ACC112 (cell line): Measurements from ENCODE around the gene ASGR2.

ENCODE experiments used
- H2AFZ ChIP-seq: fragments of 200-600 bp; sonication (generic); one replicate; pipeline ENCODE4 v1.6.0; 2017; ENCODE audit warnings: antibody characterized with exemption, low read length; ENCODE audit not compliant: unreplicated experiment
- H3K27ac ChIP-seq: fragments of 200-600 bp; sonication (generic); 2 replicates; pipeline ENCODE4 v1.5.1; 2014; ENCODE audit warnings: low read depth, mild to moderate bottlenecking, antibody characterized with exemption, low read length, moderate library complexity
- H3K27me3 ChIP-seq: fragments of 200-600 bp; sonication (generic); 2 replicates; pipeline ENCODE4 v1.6.1; 2014; ENCODE audit warnings: mild to moderate bottlenecking, antibody characterized with exemption, low read length, moderate library complexity, mixed read lengths; ENCODE audit not compliant: insufficient read depth
- H3K36me3 ChIP-seq: fragments of 200-600 bp; sonication (generic); 2 replicates; pipeline ENCODE4 v1.6.1; 2016; ENCODE audit warnings: mild to moderate bottlenecking, antibody characterized with exemption, low read length, moderate library complexity, mixed read lengths; ENCODE audit not compliant: insufficient read depth
- H3K4me1 ChIP-seq: fragments of 200-600 bp; sonication (generic); one replicate; pipeline ENCODE4 v1.6.1; 2016; ENCODE audit warnings: low read length, mixed read lengths; ENCODE audit not compliant: insufficient read depth, unreplicated experiment, control insufficient read depth
- H3K4me3 ChIP-seq: fragments of 200-600 bp; sonication (generic); 2 replicates; pipeline ENCODE4 v1.5.1; 2014; ENCODE audit warnings: mild to moderate bottlenecking, low read depth, low read length
- H3K79me2 ChIP-seq: fragments of 200-600 bp; sonication (generic); one replicate; pipeline ENCODE4 v1.6.0; 2016; ENCODE audit warnings: low read length; ENCODE audit not compliant: control insufficient read depth, unreplicated experiment, insufficient read depth

Gene ASGR2

GRCh38 chr17:7081341-7082062 lies 33.1 kb downstream of the ASGR2 start:
- no peak overlapping the region for H3K4me3 ChIP-seq
- H3K27me3 ChIP-seq, result peaks cover 13% of the 10 kb centered on the region
- no peak overlapping the region for H3K27ac ChIP-seq
- H3K4me1 ChIP-seq, result peaks cover 8% of the 10 kb centered on the region
- H3K79me2 ChIP-seq, result no peaks in the 10 kb centered on the region
- H2AFZ ChIP-seq, result no peak overlapping the region
- H3K36me3 ChIP-seq, result no peaks in the 10 kb centered on the region

GRCh38 chr17:7080456-7081041 lies 34.1 kb downstream of the ASGR2 start:
- H2AFZ ChIP-seq, result no peak overlapping the region
- no peaks in the 10 kb centered on the region for H3K79me2 ChIP-seq
- H3K36me3 ChIP-seq, result no peaks in the 10 kb centered on the region
- peaks cover 13% of the 10 kb centered on the region for H3K27me3 ChIP-seq
- H3K4me1 ChIP-seq, result peaks cover 8% of the 10 kb centered on the region
- H3K27ac ChIP-seq, result no peak overlapping the region
- H3K4me3 ChIP-seq, result no peak overlapping the region

- Histone ChIP-seq H3K36me3 (no peaks in the 10 kb centered on the region), H3K4me1 (peaks cover 8% of the 10 kb centered on the region), H3K27me3 (peaks cover 13% of the 10 kb centered on the region), H3K4me3 (no peak within 1 kb of the TSS), H3K79me2 (no peaks in the 10 kb centered on the region), H3K27ac (no peak within 1 kb of the TSS), H2AFZ (no peak within 1 kb of the TSS)
Observed at GRCh38 chr17:7079581-7080455, 34.8 kb downstream of the ASGR2 start, which contains the start of gene CLEC10A. Gene CLEC10A, minus strand, starts transcription at chr17:7080251. Its CDS starts 1,439 bp downstream, at chr17:7078812.

GRCh38 chr17:7078711-7079110 lies 35.9 kb downstream of the ASGR2 start:
- H3K27ac ChIP-seq, result no peak overlapping the region
- no peaks in the 10 kb centered on the region for H3K36me3 ChIP-seq
- no peaks in the 10 kb centered on the region for H3K79me2 ChIP-seq
- peaks cover 4% of the 10 kb centered on the region for H3K4me1 ChIP-seq
- peaks cover 19% of the 10 kb centered on the region for H3K27me3 ChIP-seq
- no peak overlapping the region for H3K4me3 ChIP-seq
- H2AFZ ChIP-seq, result no peak overlapping the region

- no peaks in the 10 kb centered on the region for H3K4me1 ChIP-seq
- no peak overlapping the region for H2AFZ ChIP-seq
- no peak overlapping the region for H3K4me3 ChIP-seq
- no peaks in the 10 kb centered on the region for H3K79me2 ChIP-seq
- H3K27me3 ChIP-seq, result peaks cover 23% of the 10 kb centered on the region
- no peaks in the 10 kb centered on the region for H3K36me3 ChIP-seq
- H3K27ac ChIP-seq, result no peak overlapping the region
Observed at GRCh38 chr17:7077911-7078546, 36.6 kb downstream of the ASGR2 start.

- Histone ChIP-seq H3K27ac (no peak overlapping the region), H3K36me3 (no peaks in the 10 kb centered on the region), H3K4me1 (no peaks in the 10 kb centered on the region), H3K27me3 (peaks cover 31% of the 10 kb centered on the region), H3K4me3 (no peak overlapping the region), H3K79me2 (no peaks in the 10 kb centered on the region), H2AFZ (no peak overlapping the region)
Observed at GRCh38 chr17:7074931-7075330, 39.7 kb downstream of the ASGR2 start.

- Histone ChIP-seq H3K27ac (no peak overlapping the region), H2AFZ (no peak overlapping the region), H3K27me3 (peaks cover 29% of the 10 kb centered on the region), H3K36me3 (no peaks in the 10 kb centered on the region), H3K4me3 (no peak overlapping the region), H3K4me1 (no peaks in the 10 kb centered on the region), H3K79me2 (no peaks in the 10 kb centered on the region)
Observed at GRCh38 chr17:7072406-7072805, 42.2 kb downstream of the ASGR2 start.

DNA sequence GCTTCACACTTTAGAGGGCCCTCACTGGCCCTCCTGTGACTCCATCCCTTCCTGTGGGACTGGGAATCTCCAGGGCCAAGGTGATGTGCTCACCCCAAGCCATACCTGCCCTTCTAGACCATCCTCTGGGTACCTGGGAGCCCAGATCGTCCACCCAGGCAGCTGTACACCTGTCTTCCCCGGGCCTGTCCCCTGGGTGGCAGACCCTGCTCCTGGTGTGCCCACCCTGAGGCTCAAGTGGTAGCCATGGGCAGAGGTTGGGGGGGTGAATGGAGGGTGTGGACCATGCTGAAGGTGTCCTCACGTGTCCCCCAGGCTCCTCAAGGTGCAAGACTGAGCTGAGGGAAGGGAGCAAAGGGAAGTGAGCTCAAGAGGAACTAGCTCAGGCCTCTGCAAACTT lies 43.9 kb downstream of the ASGR2 start:
- no peak overlapping the region for H3K27ac ChIP-seq
- H3K4me1 ChIP-seq, result no peaks in the 10 kb centered on the region
- H3K36me3 ChIP-seq, result no peaks in the 10 kb centered on the region
- no peak overlapping the region for H2AFZ ChIP-seq
- no peaks in the 10 kb centered on the region for H3K79me2 ChIP-seq
- H3K4me3 ChIP-seq, result no peak overlapping the region
- peaks cover 29% of the 10 kb centered on the region for H3K27me3 ChIP-seq

GRCh38 chr17:7068268-7068667 lies 46.4 kb downstream of the ASGR2 start:
- Histone ChIP-seq H3K27me3 (peaks cover 22% of the 10 kb centered on the region), H2AFZ (no peak overlapping the region), H3K4me3 (no peak overlapping the region), H3K79me2 (no peaks in the 10 kb centered on the region), H3K4me1 (peaks cover 6% of the 10 kb centered on the region), H3K27ac (no peak overlapping the region), H3K36me3 (no peaks in the 10 kb centered on the region)

DNA sequence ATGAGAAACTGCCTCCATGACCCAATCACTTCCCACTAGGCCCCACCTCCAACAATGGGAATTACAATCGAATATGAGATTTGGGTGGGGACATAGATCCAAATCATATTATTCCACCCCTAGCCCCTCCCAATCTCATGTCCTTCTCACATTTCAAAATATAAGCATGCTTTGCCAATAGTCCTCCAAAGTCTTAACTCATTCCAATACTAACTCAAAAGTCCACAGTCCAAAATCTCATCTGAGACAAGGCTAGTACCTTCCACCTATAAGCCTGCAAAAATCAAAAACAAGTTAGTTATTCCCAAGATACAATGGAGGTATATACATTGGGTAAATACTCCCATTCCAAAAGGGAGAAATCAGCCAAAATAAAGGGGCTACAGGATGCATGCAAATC lies 47.4 kb downstream of the ASGR2 start:
- Histone ChIP-seq H2AFZ (no peak overlapping the region), H3K36me3 (no peaks in the 10 kb centered on the region), H3K27ac (no peak overlapping the region), H3K27me3 (peaks cover 11% of the 10 kb centered on the region), H3K4me1 (peaks cover 11% of the 10 kb centered on the region), H3K79me2 (no peaks in the 10 kb centered on the region), H3K4me3 (no peak overlapping the region)
